ENCODE measurements around the gene GNG4.
A peak's percentile ranks its signal among the peaks of the same experiment; 100 is the strongest.
"Not testable (repeated sequence)": the region's sequence is repeated elsewhere in the genome, so short reads cannot be mapped to it uniquely, and the experiment has no call there.

Gene GNG4

DNA sequence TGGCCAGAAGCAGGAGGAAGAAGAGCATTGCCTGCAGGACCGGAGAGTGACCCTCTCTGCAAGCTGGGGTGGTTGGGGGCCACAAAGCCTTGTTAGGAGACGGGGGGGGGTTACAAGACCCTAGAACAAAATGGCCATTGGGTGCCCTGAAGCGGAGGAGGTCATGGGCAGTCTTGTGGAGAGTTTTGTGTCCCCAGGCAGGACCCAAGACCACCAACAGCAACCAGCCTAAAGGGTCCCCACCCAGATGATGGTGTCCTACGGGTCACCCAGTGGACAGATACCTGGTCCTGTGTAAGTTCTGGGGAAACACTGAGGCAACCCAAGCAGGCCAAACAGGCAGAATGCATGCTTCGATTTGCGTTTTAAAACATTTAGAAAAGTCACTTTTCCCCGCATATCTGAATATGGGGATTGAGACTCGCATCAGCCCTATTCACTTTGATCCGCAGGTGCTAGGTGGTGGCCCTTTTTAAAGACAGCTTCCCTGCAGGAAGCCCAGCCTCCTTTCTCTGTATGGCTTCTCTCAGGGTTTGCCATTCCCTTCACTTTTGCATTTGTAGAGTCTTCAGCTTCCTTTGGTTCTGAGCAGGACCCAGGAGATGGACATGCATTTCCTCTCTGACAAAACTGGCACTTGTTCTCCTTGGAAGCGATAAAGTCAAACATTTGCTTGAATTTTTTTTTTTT, 21.1 kb downstream of the GNG4 start:
- H3K4me3 ChIP-seq (replicated peaks in 1 of 2; ENCODE audit: low read depth in 2 of 2, low read length in 2 of 2), result no peak overlapping the region
- TF ChIP-seq CTCF (IDR thresholded peaks at IDR 0.05; ENCODE audit: low read depth, low read length), result no peak
- DNase-seq (ENCODE audit: low read depth in 2 of 2), result no peak

- no peak for TF ChIP-seq CTCF (IDR thresholded peaks at IDR 0.05; ENCODE audit: low read depth, low read length)
- no peak for DNase-seq (ENCODE audit: low read depth in 2 of 2)
- H3K4me3 ChIP-seq (replicated peaks in 1 of 2; ENCODE audit: low read depth in 2 of 2, low read length in 2 of 2), result no peak overlapping the region
Observed at GRCh38 chr1:235625831-235626230, 23.8 kb downstream of the GNG4 start.

DNA sequence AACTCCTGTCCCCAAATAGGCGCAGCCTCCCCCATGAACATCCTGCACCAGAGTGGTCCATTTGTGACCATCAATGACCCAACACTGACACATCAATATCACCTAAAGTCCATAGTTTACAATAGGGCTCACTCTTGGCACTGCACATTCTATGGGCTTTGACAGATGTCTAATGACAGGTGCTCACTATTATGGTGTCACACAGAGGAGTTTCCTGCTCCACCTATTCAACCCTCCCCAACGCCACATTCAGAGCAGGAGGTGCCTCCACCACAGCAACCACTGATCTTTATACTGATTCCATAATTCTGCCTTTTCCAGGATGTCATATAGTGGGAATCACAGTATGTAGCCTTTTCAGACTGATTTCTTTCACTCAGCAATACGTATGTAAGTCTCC, 24.2 kb downstream of the GNG4 start:
- no peak for DNase-seq (ENCODE audit: low read depth in 2 of 2)

DNA sequence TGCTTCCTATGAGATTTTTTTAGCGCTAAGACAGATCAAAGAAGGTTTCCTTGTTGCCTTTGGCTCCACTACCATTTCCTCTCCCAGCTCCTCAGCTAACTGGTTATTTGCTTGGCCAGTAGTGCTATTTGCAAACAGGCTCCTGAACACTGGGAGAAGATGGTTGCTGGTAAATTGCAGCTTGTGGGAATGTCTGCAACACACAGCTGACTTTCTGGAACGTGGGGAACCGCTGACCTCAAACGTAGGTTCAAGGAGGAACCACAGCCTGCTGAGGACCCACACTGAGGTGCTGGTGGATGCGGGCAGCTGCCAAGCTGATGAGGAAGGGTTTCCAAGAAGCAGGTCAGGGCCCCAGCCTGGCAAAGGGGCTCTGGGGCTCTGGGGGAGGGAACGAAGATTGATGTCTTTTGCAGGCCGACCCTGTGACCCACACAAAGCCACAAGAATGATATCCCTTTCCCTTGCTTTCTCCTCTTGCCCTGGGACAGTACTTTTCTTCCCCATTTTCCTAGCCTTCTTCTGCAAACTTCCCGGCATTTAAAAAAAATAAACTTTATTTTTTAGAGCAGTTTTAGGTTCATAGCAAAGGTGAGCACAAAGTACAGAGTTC, 24.8 kb downstream of the GNG4 start:
- DNase-seq (ENCODE audit: low read depth in 2 of 2), result peak; percentile 58 to 80
- TF ChIP-seq CTCF (IDR thresholded peaks at IDR 0.05; ENCODE audit: low read depth, low read length), result no peak

More for the DNA sequence above, 24.2 kb downstream of the GNG4 start:
- no peak overlapping the region for H3K4me3 ChIP-seq (replicated peaks in 1 of 2; ENCODE audit: low read depth in 2 of 2, low read length in 2 of 2)
- no peak for TF ChIP-seq CTCF (IDR thresholded peaks at IDR 0.05; ENCODE audit: low read depth, low read length)

GRCh38 chr1:235622936-235623779, 26.4 kb downstream of the GNG4 start:
- H3K4me3 ChIP-seq (replicated peaks in 1 of 2; ENCODE audit: low read depth in 2 of 2, low read length in 2 of 2), result no peak overlapping the region
- DNase-seq (ENCODE audit: low read depth in 2 of 2), result no peak
- no peak for TF ChIP-seq CTCF (IDR thresholded peaks at IDR 0.05; ENCODE audit: low read depth, low read length)

More for the DNA sequence above, 24.8 kb downstream of the GNG4 start:
- H3K4me3 ChIP-seq (replicated peaks in 1 of 2; ENCODE audit: low read depth in 2 of 2, low read length in 2 of 2), result no peak overlapping the region

- DNase-seq (ENCODE audit: low read depth in 2 of 2), result peak in 1 of 2 donors; percentile 12
Observed at GRCh38 chr1:235619149-235619548, 30.4 kb downstream of the GNG4 start.

GRCh38 chr1:235617808-235618207, 31.8 kb downstream of the GNG4 start:
- peak; percentile 59 for TF ChIP-seq CTCF (IDR thresholded peaks at IDR 0.05; ENCODE audit: low read depth, low read length)
- DNase-seq (ENCODE audit: low read depth in 2 of 2), result peak; percentile 63 to 70
- H3K4me3 ChIP-seq (replicated peaks in 1 of 2; ENCODE audit: low read depth in 2 of 2, low read length in 2 of 2), result no peak overlapping the region

More at GRCh38 chr1:235619149-235619548, 30.4 kb downstream of the GNG4 start:
- H3K4me3 ChIP-seq (replicated peaks in 1 of 2; ENCODE audit: low read depth in 2 of 2, low read length in 2 of 2), result not testable (repeated sequence)
